ENCODE results near the gene RTL1.
A peak's percentile ranks its signal among the peaks of the same experiment; 100 is the strongest.

The RTL1 gene

GRCh38 chr14:100830681-100831080, 72.8 kb downstream of the RTL1 start:
- DNase-seq (ENCODE audit: low read depth in 1 of 2, low spot score in 1 of 2) = no peak
- Histone ChIP-seq H3K27me3 (ENCODE audit: insufficient read depth, poor library complexity, severe bottlenecking) (peaks cover 5% of the 10 kb centered on the region), H3K27ac (replicated peaks) (no peak overlapping the region), H3K4me3 (replicated peaks; ENCODE audit: insufficient read depth, low read length) (no peak overlapping the region)
- no peak for TF ChIP-seq REST (IDR thresholded peaks at IDR 0.05; ENCODE audit: insufficient replicate concordance, low read depth)
- TF ChIP-seq CTCF (IDR thresholded peaks at IDR 0.05; ENCODE audit: insufficient read depth, low read length) = no peak
- no peak for TF ChIP-seq SPI1 (IDR thresholded peaks at IDR 0.05; ENCODE audit: borderline replicate concordance, low read depth)
- no peak for TF ChIP-seq GABPA (IDR thresholded peaks at IDR 0.05; ENCODE audit: low read depth)
- no peak for TF ChIP-seq POLR2AphosphoS5 (IDR thresholded peaks at IDR 0.05; ENCODE audit: low read depth)

Small RNA genes within 50 kb of the gene (microRNA-seq; reads per million reads assigned to microRNA genes)
- gene MIR127 (51.3 reads per million, percentile 63 among the genes with 10 or more reads in this experiment), gene MIR136 (10.9 reads per million, percentile 33 among the genes with 10 or more reads in this experiment), gene MIR337 (50.7 reads per million, percentile 62 among the genes with 10 or more reads in this experiment), gene MIR370 (8.1 reads per million, percentile 26 among the genes with 10 or more reads in this experiment), gene MIR431 (41.9 reads per million, percentile 57 among the genes with 10 or more reads in this experiment), gene MIR432 (0.90 reads per million), gene MIR433 (2.7 reads per million), gene MIR493 (23.8 reads per million, percentile 48 among the genes with 10 or more reads in this experiment), gene MIR665 (3.6 reads per million, percentile 8 among the genes with 10 or more reads in this experiment)

Measured in HL-60 (cell line).